ENCODE data around the gene INPP5D. TPM values are rescaled to one million over a fixed set of nuclear protein-coding genes. Genes with fewer than 3 reads are reported as not detected.

The INPP5D gene
- total and polyA plus RNA-seq, 2 donors (not counting 3 experiments of a cell fraction or from before 2014, with no cell fraction given) = 13.9 to 46.6 TPM

GRCh38 chr2:233186851-233187250 lies 126.7 kb downstream of the INPP5D start:
- CTCF ChIA-PET = no interaction called here
- FAIRE-seq (no peak), DNase-seq (ENCODE audit: low read depth, low spot score) (no peak)
- dilution Hi-C loops (cut with MboI; ENCODE audit: extremely low pct_ligation_motif_present, low sequenced_read_pairs) = no loop called here
- no peaks in the 10 kb centered on the region for H3K4me1 ChIP-seq (ENCODE audit: control insufficient read depth, extremely low read depth, insufficient read depth, low read length)
- TF ChIP-seq GATA2 (IDR thresholded peaks at IDR 0.05; ENCODE audit: insufficient read depth, insufficient read length, low read depth, low read length) (no peak), EZH2 (IDR thresholded peaks at IDR 0.05; ENCODE audit: borderline replicate concordance, low read depth, low read length, severe bottlenecking) (no peak), JUN (IDR thresholded peaks at IDR 0.05; ENCODE audit: borderline replicate concordance, insufficient read depth, insufficient read length, low read depth) (no peak), POLR2A (IDR thresholded peaks at IDR 0.05; ENCODE audit: low read depth, low read length) (no peak), POLR2AphosphoS5 (IDR thresholded peaks at IDR 0.05; ENCODE audit: insufficient read depth, low read depth, low read length) (no peak), FOS (IDR thresholded peaks at IDR 0.05; ENCODE audit: borderline replicate concordance, insufficient read depth, low read length) (no peak), MAX (IDR thresholded peaks at IDR 0.05; ENCODE audit: insufficient read depth, insufficient read length) (no peak), CTCF (IDR thresholded peaks at IDR 0.05; ENCODE audit: extremely low read depth in 1 of 2, insufficient read depth in 1 of 2, low read depth in 1 of 2, low read length in 2 of 2) (no peak), MYC (IDR thresholded peaks at IDR 0.05; ENCODE audit: low read depth, low read length) (no peak)
- intact Hi-C loops (cut with micrococcal nuclease) = no loop called here
- no peak overlapping the region for H3K4me2 ChIP-seq (ENCODE audit: insufficient read depth, low read length)
- POLR2A ChIA-PET = no interaction called here
- no peaks in the 10 kb centered on the region for H3K9me3 ChIP-seq (replicated peaks; ENCODE audit: control insufficient read depth, insufficient read depth, low read length)
- no peaks in the 10 kb centered on the region for H4K20me1 ChIP-seq (replicated peaks; ENCODE audit: control insufficient read depth, extremely low read depth, insufficient read depth, low read length)
- no peak overlapping the region for H3K9ac ChIP-seq (replicated peaks; ENCODE audit: extremely low read depth, insufficient read depth, low read length)
- no TSS peak for BruUV-seq (replicated peaks)
- no peak overlapping the region for H3K27ac ChIP-seq (ENCODE audit: insufficient read depth, low read depth, low read length)
- no peaks in the 10 kb centered on the region for H3K79me2 ChIP-seq (ENCODE audit: control insufficient read depth, insufficient read depth, low read length)
- no peak overlapping the region for H2AFZ ChIP-seq (ENCODE audit: low read depth, low read length)
- H3K36me3 ChIP-seq (ENCODE audit: control insufficient read depth in 2 of 2, extremely low read depth in 1 of 2, insufficient read depth in 2 of 2, low read length in 2 of 2) = peaks cover 3 to 62% of the 10 kb centered on the region in 2 experiments
- H3K4me3 ChIP-seq (replicated peaks in 1 of 3; ENCODE audit: insufficient read depth in 1 of 3, low read depth in 1 of 3, low read length in 3 of 3) = no peak overlapping the region
- no peaks in the 10 kb centered on the region for H3K9me1 ChIP-seq (replicated peaks; ENCODE audit: control insufficient read depth, extremely low read depth, insufficient read depth, low read length)
- no peaks in the 10 kb centered on the region for H3K27me3 ChIP-seq (ENCODE audit: control insufficient read depth in 2 of 2, insufficient read depth in 2 of 2, low read length in 2 of 2)

Data from endothelial cell of umbilical vein (primary cell).